ENCODE measurements around the gene OR56B4. TPM values are rescaled to one million over a fixed set of nuclear protein-coding genes. Genes with fewer than 3 reads are reported as not detected.
"Not testable (repeated sequence)": the region's sequence is repeated elsewhere in the genome, so short reads cannot be mapped to it uniquely, and the experiment has no call there.

The OR56B4 gene, protein sequence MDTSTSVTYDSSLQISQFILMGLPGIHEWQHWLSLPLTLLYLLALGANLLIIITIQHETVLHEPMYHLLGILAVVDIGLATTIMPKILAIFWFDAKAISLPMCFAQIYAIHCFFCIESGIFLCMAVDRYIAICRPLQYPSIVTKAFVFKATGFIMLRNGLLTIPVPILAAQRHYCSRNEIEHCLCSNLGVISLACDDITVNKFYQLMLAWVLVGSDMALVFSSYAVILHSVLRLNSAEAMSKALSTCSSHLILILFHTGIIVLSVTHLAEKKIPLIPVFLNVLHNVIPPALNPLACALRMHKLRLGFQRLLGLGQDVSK
- total RNA-seq (2013; cell fraction: nucleolus; rRNA removed) = not detected in 2 replicates
- not detected in 2 replicates for total RNA-seq (2014; rRNA removed)
- not detected in 2 replicates for total RNA-seq (2014; rRNA removed; fragmentation: Illumina TruSeq; extraction: Trizol)
- total RNA-seq (2021) = not detected in 2 replicates
- polyA plus RNA-seq (2011; ENCODE audit: low read depth) = not detected
- not detected in 2 replicates for polyA plus RNA-seq (2011; rRNA removed)
- not detected in 2 replicates for polyA plus RNA-seq (2011; cell fraction: cytosol; rRNA removed)
- not detected in 2 replicates for polyA plus RNA-seq (2011; cell fraction: nucleus; rRNA removed)
- polyA plus RNA-seq (2012) = not detected in 2 replicates
- polyA plus RNA-seq (2014; fragmentation: Illumina TruSeq; extraction: Trizol) = not detected in 2 replicates
- polyA plus RNA-seq (2014; fragmentation: Nextera tagmentation; extraction: Ambion mirVana) = not detected
- polyA plus RNA-seq (2014; rRNA removed) = not detected in 2 replicates
- polyA plus RNA-seq (2016; fragmentation: Nextera tagmentation; extraction: Ambion mirVana) = not detected
- not detected in 2 replicates for polyA minus RNA-seq (2011; rRNA and poly(A)+ RNA removed)
- polyA minus RNA-seq (2011; cell fraction: cytosol; rRNA and poly(A)+ RNA removed) = not detected in 2 replicates
- polyA minus RNA-seq (2011; cell fraction: nucleus; rRNA and poly(A)+ RNA removed) = not detected in 2 replicates
- not detected for Bru-seq, nascent RNA
- not detected for BruChase-seq, experiment 1, labeled RNA remaining after a 6-hour chase
- BruChase-seq, experiment 2, labeled RNA remaining after a 2-hour chase = not detected
- long read RNA-seq, experiment 1 = 0 reads
- long read RNA-seq, experiment 2 = 0 reads

DNA sequence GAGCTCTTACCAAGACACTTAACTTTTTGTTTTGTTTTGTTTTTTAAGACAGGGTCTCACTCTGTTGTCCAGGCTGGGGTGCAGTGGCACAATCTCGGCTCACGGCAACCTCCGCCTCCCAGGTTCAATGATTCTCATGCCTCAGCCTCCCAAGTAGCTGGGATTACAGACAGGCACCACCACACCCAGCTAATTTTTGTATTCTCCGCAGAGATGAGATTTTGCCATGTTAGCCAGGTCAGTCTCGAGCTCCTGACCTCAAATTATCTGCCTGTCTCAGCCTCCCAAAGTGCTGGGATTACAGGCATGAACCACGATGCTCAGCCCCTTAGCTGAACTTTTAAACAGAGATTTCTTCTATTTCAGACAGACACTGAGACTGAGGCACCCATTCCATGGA, at the start of gene OR56B4:
TSS of gene OR56B4 (plus strand) at position 301 of the 400 bp plus-strand sequence. CDS start at position 396, 95 bp downstream.
- H3K9ac ChIP-seq (ENCODE audit: control insufficient read depth, insufficient read depth, low read length); CTCF ChIA-PET; H3K9me3 ChIP-seq (replicated peaks; ENCODE audit: control insufficient read depth, insufficient read depth, low read length); H3K27ac ChIP-seq (ENCODE audit: control insufficient read depth, insufficient read depth); intact Hi-C loops (cut with micrococcal nuclease; ENCODE audit: unreplicated experiment); H4K20me1 ChIP-seq (ENCODE audit: control insufficient read depth, insufficient read depth); SMC1A ChIA-PET (ENCODE audit: uncharacterized antibody, unreplicated experiment); ATAC-seq; H3K36me3 ChIP-seq (ENCODE audit: control insufficient read depth in 2 of 2, insufficient read depth in 2 of 2, low read length in 1 of 2); H3K4me1 ChIP-seq (ENCODE audit: control insufficient read depth, insufficient read depth, low read length); RAD21 ChIA-PET (ENCODE audit: unreplicated experiment); H2AFZ ChIP-seq (ENCODE audit: control insufficient read depth, low read depth, low read length); DNase-seq (ENCODE audit: low read depth, low spot score); H3K4me2 ChIP-seq (ENCODE audit: control insufficient read depth, insufficient read depth); POLR2A ChIA-PET; H3K79me2 ChIP-seq (ENCODE audit: control insufficient read depth, insufficient read depth, low read length); H3K27me3 ChIP-seq (replicated peaks in 1 of 2; ENCODE audit: control insufficient read depth in 2 of 2, insufficient read depth in 2 of 2, low read length in 1 of 2); FAIRE-seq; BruUV-seq (replicated peaks); H3K4me3 ChIP-seq; in situ Hi-C loops (cut with MboI): not testable (repeated sequence)
- WGBS (ENCODE audit: insufficient coverage, insufficient replicate concordance, low lambda C conversion rate, missing lambda C conversion rate) = 10% methylated on average over 6 of the region's 6 CpGs

DNA sequence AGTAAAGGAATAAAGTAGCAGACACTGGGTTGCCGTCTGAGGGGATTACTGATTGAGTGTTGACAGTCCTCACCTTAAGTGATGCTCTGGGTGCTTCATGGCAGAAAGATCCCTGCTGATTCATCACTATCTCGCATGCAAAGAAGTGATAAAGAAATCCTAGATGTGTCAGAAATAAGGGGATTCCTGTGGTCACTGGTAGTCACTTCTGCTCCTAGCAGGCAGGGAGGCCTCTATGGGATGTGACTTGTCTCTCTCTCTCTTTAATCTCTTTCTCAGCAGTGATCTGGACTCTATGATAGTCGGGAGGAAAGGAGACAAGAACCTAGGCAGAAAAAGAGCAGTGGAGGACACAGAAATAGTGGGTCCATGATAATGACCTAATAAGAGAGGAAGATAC, 46.0 kb upstream of the OR56B4 start:
- H3K9me3 ChIP-seq (replicated peaks; ENCODE audit: control insufficient read depth, insufficient read depth, low read length) = no peaks in the 10 kb centered on the region
- no peak overlapping the region for H2AFZ ChIP-seq (ENCODE audit: control insufficient read depth, low read depth, low read length)
- WGBS (ENCODE audit: insufficient coverage, insufficient replicate concordance, low lambda C conversion rate, missing lambda C conversion rate) = 13% methylated on average over 3 of the region's 3 CpGs
- H3K27ac ChIP-seq (ENCODE audit: control insufficient read depth, insufficient read depth) = no peak overlapping the region
- H3K79me2 ChIP-seq (ENCODE audit: control insufficient read depth, insufficient read depth, low read length) = no peaks in the 10 kb centered on the region
- no peak overlapping the region for H3K4me2 ChIP-seq (ENCODE audit: control insufficient read depth, insufficient read depth)
- POLR2A ChIA-PET = no interaction called here
- FAIRE-seq (no peak), DNase-seq (ENCODE audit: low read depth, low spot score) (no peak), ATAC-seq (no peak)
- SMC1A ChIA-PET (ENCODE audit: uncharacterized antibody, unreplicated experiment) = no interaction called here
- RAD21 ChIA-PET (ENCODE audit: unreplicated experiment) = no interaction called here
- CTCF ChIA-PET = no interaction called here
- H4K20me1 ChIP-seq (ENCODE audit: control insufficient read depth, insufficient read depth) = no peaks in the 10 kb centered on the region
- no TSS peak for BruUV-seq (replicated peaks)
- no peak overlapping the region for H3K4me3 ChIP-seq
- in situ Hi-C loops (cut with MboI) (no loop called here), intact Hi-C loops (cut with micrococcal nuclease; ENCODE audit: unreplicated experiment) (no loop called here)
- H3K27me3 ChIP-seq (replicated peaks in 1 of 2; ENCODE audit: control insufficient read depth in 2 of 2, insufficient read depth in 2 of 2, low read length in 1 of 2) = no peaks in the 10 kb centered on the region
- H3K9ac ChIP-seq (ENCODE audit: control insufficient read depth, insufficient read depth, low read length) = no peak overlapping the region
- H3K4me1 ChIP-seq (ENCODE audit: control insufficient read depth, insufficient read depth, low read length) = no peaks in the 10 kb centered on the region
- H3K36me3 ChIP-seq (ENCODE audit: control insufficient read depth in 2 of 2, insufficient read depth in 2 of 2, low read length in 1 of 2) = no peaks in the 10 kb centered on the region
- no peak for TF ChIP-seq WRNIP1 (IDR thresholded peaks at IDR 0.05; ENCODE audit: borderline replicate concordance, low read depth, low read length)
- no peak for TF ChIP-seq CREB1 (IDR thresholded peaks at IDR 0.05; ENCODE audit: low read depth)
- TF ChIP-seq TBL1XR1 (IDR thresholded peaks at IDR 0.05; ENCODE audit: low read depth, low read length) = no peak
- TF ChIP-seq, protein P1, sequence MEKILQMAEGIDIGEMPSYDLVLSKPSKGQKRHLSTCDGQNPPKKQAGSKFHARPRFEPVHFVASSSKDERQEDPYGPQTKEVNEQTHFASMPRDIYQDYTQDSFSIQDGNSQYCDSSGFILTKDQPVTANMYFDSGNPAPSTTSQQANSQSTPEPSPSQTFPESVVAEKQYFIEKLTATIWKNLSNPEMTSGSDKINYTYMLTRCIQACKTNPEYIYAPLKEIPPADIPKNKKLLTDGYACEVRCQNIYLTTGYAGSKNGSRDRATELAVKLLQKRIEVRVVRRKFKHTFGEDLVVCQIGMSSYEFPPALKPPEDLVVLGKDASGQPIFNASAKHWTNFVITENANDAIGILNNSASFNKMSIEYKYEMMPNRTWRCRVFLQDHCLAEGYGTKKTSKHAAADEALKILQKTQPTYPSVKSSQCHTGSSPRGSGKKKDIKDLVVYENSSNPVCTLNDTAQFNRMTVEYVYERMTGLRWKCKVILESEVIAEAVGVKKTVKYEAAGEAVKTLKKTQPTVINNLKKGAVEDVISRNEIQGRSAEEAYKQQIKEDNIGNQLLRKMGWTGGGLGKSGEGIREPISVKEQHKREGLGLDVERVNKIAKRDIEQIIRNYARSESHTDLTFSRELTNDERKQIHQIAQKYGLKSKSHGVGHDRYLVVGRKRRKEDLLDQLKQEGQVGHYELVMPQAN (conservative IDR thresholded peaks at IDR 0.05) = no peak
- TF ChIP-seq, protein P2, sequence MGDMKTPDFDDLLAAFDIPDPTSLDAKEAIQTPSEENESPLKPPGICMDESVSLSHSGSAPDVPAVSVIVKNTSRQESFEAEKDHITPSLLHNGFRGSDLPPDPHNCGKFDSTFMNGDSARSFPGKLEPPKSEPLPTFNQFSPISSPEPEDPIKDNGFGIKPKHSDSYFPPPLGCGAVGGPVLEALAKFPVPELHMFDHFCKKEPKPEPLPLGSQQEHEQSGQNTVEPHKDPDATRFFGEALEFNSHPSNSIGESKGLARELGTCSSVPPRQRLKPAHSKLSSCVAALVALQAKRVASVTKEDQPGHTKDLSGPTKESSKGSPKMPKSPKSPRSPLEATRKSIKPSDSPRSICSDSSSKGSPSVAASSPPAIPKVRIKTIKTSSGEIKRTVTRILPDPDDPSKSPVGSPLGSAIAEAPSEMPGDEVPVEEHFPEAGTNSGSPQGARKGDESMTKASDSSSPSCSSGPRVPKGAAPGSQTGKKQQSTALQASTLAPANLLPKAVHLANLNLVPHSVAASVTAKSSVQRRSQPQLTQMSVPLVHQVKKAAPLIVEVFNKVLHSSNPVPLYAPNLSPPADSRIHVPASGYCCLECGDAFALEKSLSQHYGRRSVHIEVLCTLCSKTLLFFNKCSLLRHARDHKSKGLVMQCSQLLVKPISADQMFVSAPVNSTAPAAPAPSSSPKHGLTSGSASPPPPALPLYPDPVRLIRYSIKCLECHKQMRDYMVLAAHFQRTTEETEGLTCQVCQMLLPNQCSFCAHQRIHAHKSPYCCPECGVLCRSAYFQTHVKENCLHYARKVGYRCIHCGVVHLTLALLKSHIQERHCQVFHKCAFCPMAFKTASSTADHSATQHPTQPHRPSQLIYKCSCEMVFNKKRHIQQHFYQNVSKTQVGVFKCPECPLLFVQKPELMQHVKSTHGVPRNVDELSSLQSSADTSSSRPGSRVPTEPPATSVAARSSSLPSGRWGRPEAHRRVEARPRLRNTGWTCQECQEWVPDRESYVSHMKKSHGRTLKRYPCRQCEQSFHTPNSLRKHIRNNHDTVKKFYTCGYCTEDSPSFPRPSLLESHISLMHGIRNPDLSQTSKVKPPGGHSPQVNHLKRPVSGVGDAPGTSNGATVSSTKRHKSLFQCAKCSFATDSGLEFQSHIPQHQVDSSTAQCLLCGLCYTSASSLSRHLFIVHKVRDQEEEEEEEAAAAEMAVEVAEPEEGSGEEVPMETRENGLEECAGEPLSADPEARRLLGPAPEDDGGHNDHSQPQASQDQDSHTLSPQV (IDR thresholded peaks at IDR 0.05) = no peak
- no peak for TF ChIP-seq BHLHE40 (IDR thresholded peaks at IDR 0.05; ENCODE audit: borderline replicate concordance in 1 of 2, low read depth in 2 of 2, low read length in 1 of 2)
- no peak for TF ChIP-seq CHD1 (IDR thresholded peaks at IDR 0.05; ENCODE audit: low read depth, low read length)
- no peak for TF ChIP-seq POLR2A (IDR thresholded peaks at IDR 0.05; ENCODE audit: low read depth, low read length)
